Caco-2 (cell line): ENCODE results near the gene SYN1. TPM values are rescaled to one million over a fixed set of nuclear protein-coding genes. Genes with fewer than 3 reads are reported as not detected.

Source experiments
- BruUV-seq: library from RNA; stranded (reverse); fragments of 400-500 nt; replicated peaks from 2 replicates; lab custom pipeline; 2021; lab: Mats Ljungman, UMichigan
- CTCF ChIA-PET: fragments of 300-600 bp; sonication (Branson Sonifier 250); formaldehyde crosslinking; loops from one replicate; lab custom pipeline; 2022; ENCODE audit warnings: antibody characterized with exemption; lab: Charles Lee
- POLR2A ChIA-PET: fragments of 300-600 bp; sonication (Branson Sonifier 250); formaldehyde crosslinking; loops from one replicate; lab custom pipeline; 2022; ENCODE audit warnings: antibody characterized with exemption; lab: Charles Lee
- DNase-seq, 2 experiments: peaks; one replicate each; pipeline versions ENCODE4 v3.0.0 to v3.0.0-alpha.2; 2020 to 2022
- H3K27me3 ChIP-seq: replicated peaks from 2 replicates; pipeline ENCODE4 v1.6.0; 2011; ENCODE audit warnings: low read length; ENCODE audit not compliant: control insufficient read depth, insufficient read depth
- H3K36me3 ChIP-seq: 2 replicates; pipeline ENCODE4 v1.5.1; 2011; ENCODE audit warnings: low read length; ENCODE audit not compliant: control insufficient read depth, insufficient read depth
- H3K4me1 ChIP-seq: fragments of 250-450 bp; sonication (Bioruptor Pico); 2 replicates; pipeline ENCODE4 v1.5.1; 2020; ENCODE audit warnings: mild to moderate bottlenecking
- H3K4me3 ChIP-seq: 2 replicates; pipeline ENCODE4 v1.5.1; 2011; ENCODE audit warnings: low read depth, mild to moderate bottlenecking, control low read depth, low read length
- H3K9me3 ChIP-seq: fragments of 250-450 bp; sonication (Bioruptor Pico); 2 replicates; pipeline ENCODE4 v1.5.1; 2020; ENCODE audit warnings: mild to moderate bottlenecking, moderate library complexity
- H3K27ac Mint-ChIP-seq: one replicate; pipeline ENCODE4 v1.8.0; 2022; ENCODE audit warnings: mixed read lengths; ENCODE audit not compliant: unreplicated experiment
- H3K27me3 Mint-ChIP-seq: one replicate; pipeline ENCODE4 v1.8.0; 2022; ENCODE audit warnings: mixed read lengths; ENCODE audit not compliant: insufficient read depth, unreplicated experiment
- H3K36me3 Mint-ChIP-seq: one replicate; pipeline ENCODE4 v1.8.0; 2022; ENCODE audit warnings: mild to moderate bottlenecking, mixed read lengths; ENCODE audit not compliant: insufficient read depth, unreplicated experiment
- H3K4me1 Mint-ChIP-seq: one replicate; pipeline ENCODE4 v1.8.0; 2022; ENCODE audit warnings: low read depth, mixed read lengths; ENCODE audit not compliant: unreplicated experiment
- H3K4me3 Mint-ChIP-seq: one replicate; pipeline ENCODE4 v1.8.0; 2022; ENCODE audit warnings: mild to moderate bottlenecking, moderate library complexity, mixed read lengths; ENCODE audit not compliant: unreplicated experiment
- H3K9me3 Mint-ChIP-seq: one replicate; pipeline ENCODE4 v1.8.0; 2022; ENCODE audit warnings: mixed read lengths; ENCODE audit not compliant: unreplicated experiment
- intact Hi-C: fragments of 100-400 bp; cut with micrococcal nuclease; formaldehyde crosslinking; loops from one replicate; pipeline ENCODE4 v1.10.0; 2022; ENCODE audit not compliant: unreplicated experiment
- total RNA-seq: library from RNA; stranded (reverse); gene quantifications from 2 replicates; pipeline ENCODE4 v1.2.3, GENCODE V29; 2022
- TF ChIP-seq, protein P1 (sequence below), 2 experiments: fragments of 200-600 bp in 1 of 2; IDR thresholded peaks; 1 replicate in 1 of 2; 2 replicates in 1 of 2; pipeline versions ENCODE4 v1.5.1 to v1.8.0; 2011 to 2022; ENCODE audit warnings: antibody characterized with exemption in 1 of 2, control low read depth in 1 of 2, inconsistent platforms in 1 of 2, low read depth in 1 of 2, low read length in 1 of 2, mild to moderate bottlenecking in 1 of 2, moderate library complexity in 1 of 2; ENCODE audit not compliant: insufficient read depth in 1 of 2, severe bottlenecking in 1 of 2, unreplicated experiment in 1 of 2

The SYN1 gene
- total RNA-seq, 1 experiment from 2014 or later = not detected

DNA sequence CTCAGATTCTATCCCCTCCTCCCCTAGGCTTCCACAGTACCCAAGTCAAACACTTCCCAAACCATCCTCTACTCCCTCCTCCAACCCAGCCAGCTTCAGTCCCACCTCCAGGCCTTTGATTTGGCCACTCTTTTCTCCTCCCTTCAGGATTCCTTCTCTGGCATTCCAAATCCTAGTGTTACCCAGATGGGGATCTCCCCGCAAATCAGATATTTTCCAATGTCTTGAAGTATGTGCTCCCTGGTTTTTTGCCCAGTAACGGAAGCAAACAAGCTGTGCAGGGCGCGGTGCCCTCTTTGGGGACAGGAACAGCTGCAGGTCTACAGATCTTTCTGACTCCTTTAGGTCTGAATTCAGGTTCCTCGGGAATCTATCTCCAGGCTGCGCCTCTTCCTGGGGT lies 2.2 kb upstream of the SYN1 start:
- no peak overlapping the region for H3K27ac Mint-ChIP-seq
- no peak for DNase-seq
- intact Hi-C loops = no loop called here
- H3K9me3 Mint-ChIP-seq = no peaks in the 10 kb centered on the region
- TF ChIP-seq, protein P1, sequence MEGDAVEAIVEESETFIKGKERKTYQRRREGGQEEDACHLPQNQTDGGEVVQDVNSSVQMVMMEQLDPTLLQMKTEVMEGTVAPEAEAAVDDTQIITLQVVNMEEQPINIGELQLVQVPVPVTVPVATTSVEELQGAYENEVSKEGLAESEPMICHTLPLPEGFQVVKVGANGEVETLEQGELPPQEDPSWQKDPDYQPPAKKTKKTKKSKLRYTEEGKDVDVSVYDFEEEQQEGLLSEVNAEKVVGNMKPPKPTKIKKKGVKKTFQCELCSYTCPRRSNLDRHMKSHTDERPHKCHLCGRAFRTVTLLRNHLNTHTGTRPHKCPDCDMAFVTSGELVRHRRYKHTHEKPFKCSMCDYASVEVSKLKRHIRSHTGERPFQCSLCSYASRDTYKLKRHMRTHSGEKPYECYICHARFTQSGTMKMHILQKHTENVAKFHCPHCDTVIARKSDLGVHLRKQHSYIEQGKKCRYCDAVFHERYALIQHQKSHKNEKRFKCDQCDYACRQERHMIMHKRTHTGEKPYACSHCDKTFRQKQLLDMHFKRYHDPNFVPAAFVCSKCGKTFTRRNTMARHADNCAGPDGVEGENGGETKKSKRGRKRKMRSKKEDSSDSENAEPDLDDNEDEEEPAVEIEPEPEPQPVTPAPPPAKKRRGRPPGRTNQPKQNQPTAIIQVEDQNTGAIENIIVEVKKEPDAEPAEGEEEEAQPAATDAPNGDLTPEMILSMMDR (IDR thresholded peaks at IDR 0.05; ENCODE audit: insufficient read depth in 1 of 2, low read depth in 1 of 2, low read length in 1 of 2, severe bottlenecking in 1 of 2, unreplicated experiment in 1 of 2) = no peak
- H3K4me3 ChIP-seq = no peak overlapping the region
- H3K4me1 Mint-ChIP-seq = no peaks in the 10 kb centered on the region
- BruUV-seq = no TSS peak
- H3K4me1 ChIP-seq = no peaks in the 10 kb centered on the region
- POLR2A ChIA-PET = no interaction called here
- peaks cover 3% of the 10 kb centered on the region for H3K27me3 Mint-ChIP-seq
- no peak overlapping the region for H3K4me3 Mint-ChIP-seq
- no peaks in the 10 kb centered on the region for H3K36me3 ChIP-seq
- peaks cover 17% of the 10 kb centered on the region for H3K36me3 Mint-ChIP-seq
- CTCF ChIA-PET = no interaction called here
- H3K9me3 ChIP-seq = no peaks in the 10 kb centered on the region
- no peaks in the 10 kb centered on the region for H3K27me3 ChIP-seq

DNA sequence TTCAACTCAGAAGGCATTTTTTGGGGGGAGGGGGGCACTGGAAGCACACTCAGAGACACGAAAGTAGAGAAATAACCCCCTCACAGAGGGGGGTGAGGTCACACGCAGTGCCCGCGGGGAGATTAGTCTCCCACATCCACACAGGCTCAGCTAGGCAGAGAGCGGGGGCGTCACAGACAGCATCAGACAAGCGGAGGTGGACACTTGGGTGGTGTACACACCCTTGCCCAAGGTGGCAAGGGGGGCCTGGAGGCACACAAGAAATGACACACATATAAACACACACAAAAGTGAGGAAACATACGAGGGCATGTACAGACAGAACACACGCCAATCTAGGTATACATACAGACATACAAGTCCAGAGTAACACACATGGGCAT lies 637 bp upstream of the SYN1 start:
- H3K4me1 Mint-ChIP-seq = no peaks in the 10 kb centered on the region
- TF ChIP-seq, protein P1 (IDR thresholded peaks at IDR 0.05; ENCODE audit: insufficient read depth in 1 of 2, low read depth in 1 of 2, low read length in 1 of 2, severe bottlenecking in 1 of 2, unreplicated experiment in 1 of 2) = no peak
- H3K4me3 ChIP-seq = no peak overlapping the region
- CTCF ChIA-PET = no interaction called here
- no peaks in the 10 kb centered on the region for H3K4me1 ChIP-seq
- no peak for DNase-seq
- POLR2A ChIA-PET = no interaction called here
- no TSS peak for BruUV-seq
- no peak overlapping the region for H3K4me3 Mint-ChIP-seq
- H3K27me3 ChIP-seq = no peaks in the 10 kb centered on the region
- H3K9me3 Mint-ChIP-seq = no peaks in the 10 kb centered on the region
- no peaks in the 10 kb centered on the region for H3K36me3 ChIP-seq
- no peak overlapping the region for H3K27ac Mint-ChIP-seq
- intact Hi-C loops = no loop called here
- peaks cover 3% of the 10 kb centered on the region for H3K27me3 Mint-ChIP-seq
- H3K36me3 Mint-ChIP-seq = peaks cover 10% of the 10 kb centered on the region
- no peaks in the 10 kb centered on the region for H3K9me3 ChIP-seq

DNA sequence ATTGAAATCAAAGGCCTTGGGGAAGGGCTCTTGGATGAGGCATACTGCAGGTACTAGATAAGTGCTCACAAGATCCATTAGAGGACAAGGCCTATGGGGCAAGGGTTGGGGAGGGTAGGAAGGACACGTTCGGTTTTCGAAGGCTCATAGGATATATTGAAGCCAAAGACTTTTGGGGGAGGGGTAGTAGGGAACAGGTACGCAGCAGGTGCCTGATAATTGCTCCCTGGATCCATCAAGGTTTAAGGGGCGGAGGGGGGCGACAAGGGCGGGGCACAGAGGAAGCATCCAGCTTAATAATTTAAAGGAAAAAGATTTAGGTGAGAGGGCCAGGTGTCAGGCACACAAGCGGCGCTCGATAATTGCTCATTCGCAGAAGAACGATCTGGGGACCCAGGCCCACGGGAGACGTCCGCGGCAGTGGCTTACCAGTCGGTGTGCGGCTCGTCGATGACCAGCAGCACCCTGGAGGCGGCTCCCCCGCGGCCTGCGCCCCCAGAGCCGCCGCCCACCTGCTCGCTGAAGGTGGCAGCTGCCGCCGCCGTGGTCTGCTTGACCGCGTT lies 653 bp downstream of the SYN1 start:
- intact Hi-C loops = no loop called here
- H3K4me3 Mint-ChIP-seq = no peak overlapping the region
- CTCF ChIA-PET = no interaction called here
- Histone ChIP-seq H3K27me3 (no peaks in the 10 kb centered on the region), H3K4me1 (no peaks in the 10 kb centered on the region), H3K4me3 (no peak overlapping the region), H3K36me3 (no peaks in the 10 kb centered on the region), H3K9me3 (no peaks in the 10 kb centered on the region)
- peaks cover 3% of the 10 kb centered on the region for H3K27me3 Mint-ChIP-seq
- H3K4me1 Mint-ChIP-seq = no peaks in the 10 kb centered on the region
- peaks cover 7% of the 10 kb centered on the region for H3K36me3 Mint-ChIP-seq
- no peak overlapping the region for H3K27ac Mint-ChIP-seq
- TF ChIP-seq, protein P1 (IDR thresholded peaks at IDR 0.05; ENCODE audit: insufficient read depth in 1 of 2, low read depth in 1 of 2, low read length in 1 of 2, severe bottlenecking in 1 of 2, unreplicated experiment in 1 of 2) = no peak
- BruUV-seq = no TSS peak
- POLR2A ChIA-PET = no interaction called here
- H3K9me3 Mint-ChIP-seq = no peaks in the 10 kb centered on the region
- no peak for DNase-seq
